T-helper 1 cell (primary cell): ENCODE measurements around the gene IER3.
A peak's percentile ranks its signal among the peaks of the same experiment; 100 is the strongest.
"Not testable (repeated sequence)": the region's sequence is repeated elsewhere in the genome, so short reads cannot be mapped to it uniquely, and the experiment has no call there.

Source experiments
- DNase-seq, 5 donors: peaks; one replicate each; pipeline ENCODE4 v3.0.0-alpha.2; 2012 to 2020

The IER3 gene

DNA sequence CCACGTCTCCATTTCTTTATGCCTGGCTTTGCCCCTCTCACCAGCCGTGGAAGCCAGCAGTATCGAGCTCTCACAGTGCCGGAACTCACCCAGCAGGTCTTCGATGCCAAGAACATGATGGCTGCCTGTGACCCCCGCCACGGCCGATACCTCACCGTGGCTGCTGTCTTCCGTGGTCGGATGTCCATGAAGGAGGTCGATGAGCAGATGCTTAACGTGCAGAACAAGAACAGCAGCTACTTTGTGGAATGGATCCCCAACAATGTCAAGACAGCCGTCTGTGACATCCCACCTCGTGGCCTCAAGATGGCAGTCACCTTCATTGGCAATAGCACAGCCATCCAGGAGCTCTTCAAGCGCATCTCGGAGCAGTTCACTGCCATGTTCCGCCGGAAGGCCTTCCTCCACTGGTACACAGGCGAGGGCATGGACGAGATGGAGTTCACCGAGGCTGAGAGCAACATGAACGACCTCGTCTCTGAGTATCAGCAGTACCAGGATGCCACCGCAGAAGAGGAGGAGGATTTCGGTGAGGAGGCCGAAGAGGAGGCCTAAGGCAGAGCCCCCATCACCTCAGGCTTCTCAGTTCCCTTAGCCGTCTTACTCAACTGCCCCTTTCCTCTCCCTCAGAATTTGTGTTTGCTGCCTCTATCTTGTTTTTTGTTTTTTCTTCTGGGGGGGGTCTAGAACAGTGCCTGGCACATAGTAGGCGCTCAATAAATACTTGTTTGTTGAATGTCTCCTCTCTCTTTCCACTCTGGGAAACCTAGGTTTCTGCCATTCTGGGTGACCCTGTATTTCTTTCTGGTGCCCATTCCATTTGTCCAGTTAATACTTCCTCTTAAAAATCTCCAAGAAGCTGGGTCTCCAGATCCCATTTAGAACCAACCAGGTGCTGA lies 20.3 kb downstream of the IER3 start:
- not testable (repeated sequence) for DNase-seq

GRCh38 chr6:30723159-30723842 lies 21.0 kb downstream of the IER3 start:
- not testable (repeated sequence) for DNase-seq

- DNase-seq: peak; percentile 51 to 86 (median 76)
These were observed 21.9 kb downstream of the IER3 start for GRCh38 chr6:30722280-30723112.

GRCh38 chr6:30722025-30722279 lies 22.4 kb downstream of the IER3 start:
- DNase-seq: not testable (repeated sequence)

- peak; percentile 92 to 97 (median 93) for DNase-seq
These were observed 22.9 kb downstream of the IER3 start for GRCh38 chr6:30721198-30722024.

GRCh38 chr6:30720738-30721197 lies 23.6 kb downstream of the IER3 start:
- DNase-seq: peak in 3 of 5 donors; percentile 36 to 78 (median 37)

GRCh38 chr6:30719791-30720737 lies 24.3 kb downstream of the IER3 start, which contains the start of gene TUBB:
Gene TUBB, plus strand, starts transcription at chr6:30720352. Its CDS starts 155 bp downstream, at chr6:30720507.
- peak; percentile 89 to 99 (median 95) for DNase-seq

DNA sequence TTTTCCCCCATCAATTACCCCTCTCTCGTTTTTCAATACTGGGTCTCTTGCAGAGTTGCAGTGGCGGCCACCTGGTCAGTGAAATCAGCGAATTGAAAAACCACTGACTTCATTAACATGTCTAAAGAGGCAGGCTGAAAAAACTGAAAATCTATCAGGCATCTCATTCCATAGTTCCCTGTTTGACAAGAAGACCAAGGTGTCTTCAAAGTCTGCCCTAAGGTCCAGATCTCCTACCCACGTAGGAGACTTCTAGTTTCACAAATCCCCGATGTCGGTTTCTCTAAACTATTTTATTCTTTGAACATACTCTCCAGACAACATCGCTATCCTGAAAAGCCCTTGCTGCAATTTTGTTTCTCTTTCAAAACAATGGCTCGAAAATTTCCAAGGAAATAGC lies 25.0 kb downstream of the IER3 start:
- DNase-seq: no peak

GRCh38 chr6:30717845-30718720 lies 26.3 kb downstream of the IER3 start:
- not testable (repeated sequence) for DNase-seq

GRCh38 chr6:30717129-30717844 lies 27.1 kb downstream of the IER3 start, which contains the start of gene MDC1:
Gene MDC1, minus strand, starts transcription at chr6:30717281. Its CDS starts 2,106 bp downstream, at chr6:30715175.
- DNase-seq: peak; percentile 97 to 100 (median 98)

- no peak for DNase-seq
These were observed 27.5 kb downstream of the IER3 start for GRCh38 chr6:30716879-30717128.

DNA sequence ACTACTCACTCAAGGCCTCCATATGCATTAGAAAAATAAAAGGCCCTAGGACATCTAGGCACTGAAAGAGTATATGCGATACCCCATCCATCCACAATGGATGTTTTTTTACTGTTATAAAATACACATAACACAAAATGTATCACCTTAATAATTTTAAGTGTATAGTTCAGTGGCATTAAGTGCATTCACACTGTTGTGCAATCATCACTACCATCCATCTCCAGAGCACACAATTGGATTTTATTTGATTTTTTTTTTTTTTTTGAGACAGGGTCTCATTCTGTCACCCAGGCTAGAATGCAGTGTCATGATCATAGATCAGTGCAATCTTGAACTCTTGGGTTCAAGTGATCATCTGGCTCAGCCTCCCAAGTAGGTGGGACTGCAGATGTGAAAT lies 30.1 kb downstream of the IER3 start:
- DNase-seq: no peak

DNA sequence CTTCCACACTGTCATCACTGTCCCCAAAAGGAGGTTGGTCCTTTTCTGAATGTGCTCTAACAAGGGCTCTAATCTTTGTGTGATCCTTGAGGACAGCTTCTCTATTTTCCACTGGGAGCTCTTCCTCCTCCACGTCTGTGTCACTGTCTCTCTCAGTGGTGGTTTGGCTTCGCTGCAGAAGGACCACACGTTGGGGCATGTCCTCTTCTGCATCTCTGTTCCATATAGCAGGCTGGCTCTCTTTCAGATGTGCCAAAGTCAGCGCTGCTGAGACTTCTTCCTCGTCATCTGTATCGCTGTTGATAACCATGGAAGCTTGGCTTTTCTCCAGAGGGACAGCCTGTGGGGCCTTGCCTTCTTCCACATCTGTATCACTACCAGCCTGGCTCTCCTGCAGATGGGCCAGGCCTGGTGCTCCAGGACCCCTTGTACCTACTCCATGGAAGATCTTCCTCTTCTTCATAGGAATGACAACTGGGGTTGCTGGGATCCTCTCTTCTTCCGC lies 31.9 kb downstream of the IER3 start:
- no peak for DNase-seq

- no peak for DNase-seq
These were observed 32.5 kb downstream of the IER3 start for GRCh38 chr6:30711758-30712380.

GRCh38 chr6:30709101-30709868 lies 35.1 kb downstream of the IER3 start:
- DNase-seq: no peak

DNA sequence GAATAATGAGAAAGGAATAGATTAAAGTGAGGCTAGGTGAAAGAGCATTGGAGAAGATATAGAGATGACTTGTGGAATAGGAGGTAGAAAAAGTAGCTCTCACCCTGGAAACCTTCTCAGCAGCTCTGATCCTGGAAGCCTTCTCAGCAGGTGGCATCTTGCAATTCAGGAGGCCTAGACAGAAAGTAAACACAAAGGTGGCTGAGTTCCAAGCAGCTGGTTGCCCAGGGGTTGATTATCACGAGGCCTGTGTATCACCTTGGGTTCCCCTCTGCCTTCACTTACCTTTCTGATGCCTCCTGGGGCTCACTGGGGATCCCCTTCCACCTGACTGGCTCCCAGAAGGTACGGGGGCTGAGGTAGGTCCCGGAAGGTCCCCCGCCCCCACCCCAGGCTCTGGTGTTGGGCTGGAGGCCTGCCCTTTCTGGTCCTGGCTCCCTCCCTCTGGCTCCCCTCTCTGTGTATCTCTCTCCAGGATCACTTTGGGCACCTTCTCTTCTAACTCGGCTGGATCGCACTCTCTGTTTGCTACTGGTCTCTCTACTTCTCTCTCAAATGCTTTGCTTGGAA lies 37.0 kb downstream of the IER3 start:
- no peak for DNase-seq

- DNase-seq: no peak
These were observed 38.7 kb downstream of the IER3 start for GRCh38 chr6:30705620-30706019.
